Measurements from ENCODE around the gene ANKS6. TPM values are rescaled to one million over a fixed set of nuclear protein-coding genes. Genes with fewer than 3 reads are reported as not detected.

Gene ANKS6
- total RNA-seq, 4 donors from 2014 or later: 42.2 to 56.6 (median 49.9) TPM

GRCh38 chr9:98825414-98825813, 29.1 kb upstream of the ANKS6 start:
- Histone ChIP-seq H3K9me3 (no peaks in the 10 kb centered on the region), H3K4me3 (replicated peaks in 1 of 3) (no peak overlapping the region), H3K4me1 (no peaks in the 10 kb centered on the region), H3K36me3 (peaks cover 0 to 10% of the 10 kb centered on the region in 2 donors), H3K27ac (no peak overlapping the region), H3K27me3 (no peaks in the 10 kb centered on the region)
- intact Hi-C loops (cut with DNase I): no loop called here
- 96 to 98% methylated on average over 3 of the region's 3 CpGs for WGBS, 2 donors
- DNase-seq: no peak
- no peak for TF ChIP-seq CTCF (IDR thresholded peaks at IDR 0.05)

GRCh38 chr9:98823666-98824334, 27.4 kb upstream of the ANKS6 start:
- TF ChIP-seq CTCF (IDR thresholded peaks at IDR 0.05) (no peak), POLR2A (IDR thresholded peaks at IDR 0.05) (no peak)
- no peak for DNase-seq
- Histone ChIP-seq H3K36me3 (peaks cover 0 to 10% of the 10 kb centered on the region in 2 donors), H3K27ac (no peak overlapping the region), H3K9me3 (no peaks in the 10 kb centered on the region), H3K27me3 (no peaks in the 10 kb centered on the region), H3K4me3 (replicated peaks in 1 of 3) (no peak overlapping the region), H3K4me1 (no peaks in the 10 kb centered on the region)
- intact Hi-C loops (cut with DNase I): no loop called here
- WGBS, 2 donors: 98 to 100% methylated on average over 2 to 3 of the region's 3 CpGs

- Histone ChIP-seq H3K9me3 (no peaks in the 10 kb centered on the region), H3K27me3 (no peaks in the 10 kb centered on the region), H3K4me3 (replicated peaks in 1 of 3) (no peak overlapping the region), H3K27ac (no peak overlapping the region), H3K36me3 (peaks cover 0 to 5% of the 10 kb centered on the region in 2 donors), H3K4me1 (no peaks in the 10 kb centered on the region)
- WGBS, 2 donors: 92 to 93% methylated on average over 6 of the region's 6 CpGs
- no peak for TF ChIP-seq POLR2A (IDR thresholded peaks at IDR 0.05)
- intact Hi-C loops (cut with DNase I): no loop called here
- no peak for DNase-seq
Observed at GRCh38 chr9:98822661-98823060, 26.3 kb upstream of the ANKS6 start.

- no peaks in the 10 kb centered on the region for H3K27me3 ChIP-seq
- H3K9me3 ChIP-seq: no peaks in the 10 kb centered on the region
- H3K4me1 ChIP-seq: no peaks in the 10 kb centered on the region
- no peak for TF ChIP-seq POLR2A (IDR thresholded peaks at IDR 0.05)
- TF ChIP-seq CTCF (IDR thresholded peaks at IDR 0.05): no peak
- intact Hi-C loops (cut with DNase I): no loop called here
- H3K27ac ChIP-seq: no peak overlapping the region
- no peak overlapping the region for H3K4me3 ChIP-seq (replicated peaks in 1 of 3)
- no peak for DNase-seq
- H3K36me3 ChIP-seq: no peaks in the 10 kb centered on the region
- WGBS, 2 donors: 92 to 97% methylated on average over 2 of the region's 2 CpGs
Observed at GRCh38 chr9:98821831-98822230, 25.5 kb upstream of the ANKS6 start.

- no peak overlapping the region for H3K4me3 ChIP-seq (replicated peaks in 1 of 3)
- no peak overlapping the region for H3K27ac ChIP-seq
- 86 to 100% methylated on average over 3 of the region's 3 CpGs for WGBS, 2 donors
- no peaks in the 10 kb centered on the region for H3K9me3 ChIP-seq
- no peaks in the 10 kb centered on the region for H3K4me1 ChIP-seq
- intact Hi-C loops (cut with DNase I): no loop called here
- TF ChIP-seq CTCF (IDR thresholded peaks at IDR 0.05) (no peak), POLR2A (IDR thresholded peaks at IDR 0.05) (no peak)
- no peak for DNase-seq
- no peaks in the 10 kb centered on the region for H3K27me3 ChIP-seq
- no peaks in the 10 kb centered on the region for H3K36me3 ChIP-seq
Observed at GRCh38 chr9:98819231-98819630, 22.9 kb upstream of the ANKS6 start.
